HL-60 (cell line): ENCODE measurements around the gene ADAM19.

ENCODE experiments used
- CTCF ChIP-seq: IDR thresholded peaks from one replicate; pipeline ENCODE4 v1.5.1; 2011; ENCODE audit warnings: low read length, control low read depth, inconsistent platforms; ENCODE audit not compliant: insufficient read depth
- GABPA ChIP-seq: IDR thresholded peaks from 2 replicates; pipeline ENCODE4 v1.6.1; 2012; ENCODE audit warnings: low read depth
- POLR2AphosphoS5 ChIP-seq: IDR thresholded peaks from 2 replicates; pipeline ENCODE4 v1.6.1; 2012; ENCODE audit warnings: low read depth
- SPI1 ChIP-seq: IDR thresholded peaks from 2 replicates; pipeline ENCODE4 v1.6.1; 2012; ENCODE audit warnings: low read depth, mild to moderate bottlenecking, borderline replicate concordance
- TF ChIP-seq, protein P1 (sequence below): IDR thresholded peaks from 2 replicates; pipeline ENCODE4 v1.6.1; 2012; ENCODE audit warnings: low read depth; ENCODE audit not compliant: insufficient replicate concordance

- TF ChIP-seq CTCF (no peak), GABPA (no peak), POLR2AphosphoS5 (no peak), SPI1 (no peak)
- TF ChIP-seq, protein P1, sequence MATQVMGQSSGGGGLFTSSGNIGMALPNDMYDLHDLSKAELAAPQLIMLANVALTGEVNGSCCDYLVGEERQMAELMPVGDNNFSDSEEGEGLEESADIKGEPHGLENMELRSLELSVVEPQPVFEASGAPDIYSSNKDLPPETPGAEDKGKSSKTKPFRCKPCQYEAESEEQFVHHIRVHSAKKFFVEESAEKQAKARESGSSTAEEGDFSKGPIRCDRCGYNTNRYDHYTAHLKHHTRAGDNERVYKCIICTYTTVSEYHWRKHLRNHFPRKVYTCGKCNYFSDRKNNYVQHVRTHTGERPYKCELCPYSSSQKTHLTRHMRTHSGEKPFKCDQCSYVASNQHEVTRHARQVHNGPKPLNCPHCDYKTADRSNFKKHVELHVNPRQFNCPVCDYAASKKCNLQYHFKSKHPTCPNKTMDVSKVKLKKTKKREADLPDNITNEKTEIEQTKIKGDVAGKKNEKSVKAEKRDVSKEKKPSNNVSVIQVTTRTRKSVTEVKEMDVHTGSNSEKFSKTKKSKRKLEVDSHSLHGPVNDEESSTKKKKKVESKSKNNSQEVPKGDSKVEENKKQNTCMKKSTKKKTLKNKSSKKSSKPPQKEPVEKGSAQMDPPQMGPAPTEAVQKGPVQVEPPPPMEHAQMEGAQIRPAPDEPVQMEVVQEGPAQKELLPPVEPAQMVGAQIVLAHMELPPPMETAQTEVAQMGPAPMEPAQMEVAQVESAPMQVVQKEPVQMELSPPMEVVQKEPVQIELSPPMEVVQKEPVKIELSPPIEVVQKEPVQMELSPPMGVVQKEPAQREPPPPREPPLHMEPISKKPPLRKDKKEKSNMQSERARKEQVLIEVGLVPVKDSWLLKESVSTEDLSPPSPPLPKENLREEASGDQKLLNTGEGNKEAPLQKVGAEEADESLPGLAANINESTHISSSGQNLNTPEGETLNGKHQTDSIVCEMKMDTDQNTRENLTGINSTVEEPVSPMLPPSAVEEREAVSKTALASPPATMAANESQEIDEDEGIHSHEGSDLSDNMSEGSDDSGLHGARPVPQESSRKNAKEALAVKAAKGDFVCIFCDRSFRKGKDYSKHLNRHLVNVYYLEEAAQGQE: no peak
These were observed 96.8 kb downstream of the ADAM19 start for GRCh38 chr5:157478726-157479125.
